Upper lobe of left lung (tissue), 6 donors: Measurements from ENCODE around the gene NCBP3. TPM values are rescaled to one million over a fixed set of nuclear protein-coding genes. Genes with fewer than 3 reads are reported as not detected.
A peak's percentile ranks its signal among the peaks of the same experiment; 100 is the strongest.
"Not testable (repeated sequence)": the region's sequence is repeated elsewhere in the genome, so short reads cannot be mapped to it uniquely, and the experiment has no call there.

Experiments
- ATAC-seq, 2 donors: fragments of 200-7000 bp; cut with Tn5 transposase; one replicate each; pipeline ENCODE4 v1.9.1; 2022; ENCODE audit warnings: mild to moderate bottlenecking in 2 of 2, moderate library complexity in 2 of 2; ENCODE audit not compliant: low FRiP score in 2 of 2
- DNase-seq, 2 donors: peaks; one replicate each; pipeline ENCODE4 v3.0.0-alpha.2; 2019 to 2020
- H3K27ac ChIP-seq, 4 donors: fragments of 200-600 bp; sonication (generic); one replicate each; pipeline ENCODE4 v1.5.1; 2016 to 2019
- H3K27me3 ChIP-seq, 4 donors: fragments of 200-600 bp; sonication (generic); one replicate each; pipeline ENCODE4 v1.5.1; 2017 to 2019
- H3K36me3 ChIP-seq, 4 donors: fragments of 200-600 bp; sonication (generic); one replicate each; pipeline ENCODE4 v1.5.1; 2016 to 2019
- H3K4me1 ChIP-seq, 4 donors: fragments of 200-600 bp; sonication (generic); one replicate each; pipeline ENCODE4 v1.5.1; 2018 to 2019
- H3K4me3 ChIP-seq, 4 donors: fragments of 200-600 bp; sonication (generic); one replicate each; pipeline ENCODE4 v1.5.1; 2017 to 2019; ENCODE audit warnings: mild to moderate bottlenecking in 2 of 4, moderate library complexity in 1 of 4
- H3K9me3 ChIP-seq, 4 donors: fragments of 200-600 bp; sonication (generic); one replicate each; pipeline ENCODE4 v1.5.1; 2018 to 2019
- EP300 ChIP-seq, 4 donors: sonication (generic); formaldehyde crosslinking; IDR thresholded peaks; one replicate each; pipeline ENCODE4 v1.5.1; 2017; ENCODE audit warnings: antibody characterized with exemption in 4 of 4, control low read depth in 2 of 4
- POLR2A ChIP-seq, 4 donors: fragments of 450-650 bp; IDR thresholded peaks; one replicate each; pipeline ENCODE4 v1.5.1; 2016 to 2017; ENCODE audit warnings: antibody characterized with exemption in 4 of 4, mild to moderate bottlenecking in 2 of 4
- POLR2AphosphoS5 ChIP-seq, 2 donors: sonication (generic); formaldehyde crosslinking; IDR thresholded peaks; one replicate each; pipeline ENCODE4 v1.5.1; 2017; ENCODE audit warnings: antibody characterized with exemption in 2 of 2
- WGBS, 2 donors: methylation state at CpG; one replicate each; pipeline ENCODE4 v1.1.5; 2017 to 2018; 5-methylcytosine and 5-hydroxymethylcytosine counted together
- total RNA-seq, 6 donors: library from RNA; depleted of rRNA in 4 of 6; stranded (reverse); fragments of >200 nt in 4 of 6; gene quantifications; one replicate each; pipeline versions ENCODE4 v1.1.0 to v1.2.1, GENCODE V29; 2016 to 2021
- TF ChIP-seq, protein P1 (sequence below), 6 experiments: fragments of 450-650 bp in 4 of 6; fragments of 200-600 bp in 2 of 6; sonication (generic) in 2 of 6; IDR thresholded peaks; one replicate each; pipeline ENCODE4 v1.5.1; 2016 to 2019; ENCODE audit warnings: antibody characterized with exemption in 6 of 6
- donor health status: DM: no; HTN: no; CAD: no; lungs with moderate emphysema.
- donor health status: DM: no; HTN: yes; CAD: no; lungs with severe emphysema.

Gene NCBP3
- total RNA-seq, 6 donors from 2014 or later = 17.3 to 43.0 (median 32.5) TPM

DNA sequence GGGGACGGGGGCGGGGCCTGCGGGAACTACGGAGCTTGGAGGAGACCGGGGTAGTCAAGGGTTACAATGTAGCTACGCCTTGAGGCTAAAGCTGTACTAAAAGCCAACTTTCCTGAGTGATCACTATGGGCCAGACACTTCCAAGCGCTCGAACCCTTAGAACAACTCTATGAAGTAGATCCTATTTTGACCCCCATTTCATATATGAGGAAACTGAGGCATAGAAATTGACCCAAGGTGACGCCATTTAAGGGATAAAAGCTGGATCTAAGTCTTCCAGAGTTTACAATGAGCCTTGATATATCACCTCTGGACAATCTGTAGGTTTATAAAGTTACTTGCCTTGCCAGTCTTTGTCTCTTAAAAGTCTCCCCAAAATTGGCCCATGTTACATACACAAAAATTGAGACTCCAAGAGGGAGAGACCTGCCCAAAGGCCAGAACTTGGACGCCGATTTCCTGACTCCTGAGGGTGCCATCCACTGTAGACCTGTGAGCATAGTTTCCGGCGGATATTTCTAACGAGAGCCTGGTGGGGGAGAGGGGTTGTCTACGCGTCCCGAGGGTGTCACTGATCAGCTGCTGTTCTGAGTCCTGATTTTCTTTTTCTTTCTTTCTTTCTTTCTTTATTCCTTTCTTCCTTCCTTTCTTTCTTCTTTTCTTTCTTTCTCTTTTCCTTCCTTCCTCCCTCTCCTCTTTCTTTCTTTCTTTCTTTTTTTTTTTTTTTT lies 555 bp upstream of the NCBP3 start:
- H3K36me3 ChIP-seq = peaks cover 6 to 25% (median 11%) of the 10 kb centered on the region in 4 donors
- WGBS, 2 donors = 46 to 48% methylated on average over 17 of the region's 17 CpGs
- ATAC-seq (no peak), DNase-seq (no peak)
- no peaks in the 10 kb centered on the region for H3K9me3 ChIP-seq
- peak overlapping the region in 3 of 4 donors; percentile 70 to 96 (median 80) for H3K4me3 ChIP-seq
- no peaks in the 10 kb centered on the region for H3K27me3 ChIP-seq
- peak overlapping the region in 3 of 4 donors; percentile 93 to 98 (median 94) for H3K27ac ChIP-seq
- no peak for TF ChIP-seq EP300 (IDR thresholded peaks at IDR 0.05)
- no peak for TF ChIP-seq POLR2AphosphoS5 (IDR thresholded peaks at IDR 0.05)
- TF ChIP-seq, protein P1, sequence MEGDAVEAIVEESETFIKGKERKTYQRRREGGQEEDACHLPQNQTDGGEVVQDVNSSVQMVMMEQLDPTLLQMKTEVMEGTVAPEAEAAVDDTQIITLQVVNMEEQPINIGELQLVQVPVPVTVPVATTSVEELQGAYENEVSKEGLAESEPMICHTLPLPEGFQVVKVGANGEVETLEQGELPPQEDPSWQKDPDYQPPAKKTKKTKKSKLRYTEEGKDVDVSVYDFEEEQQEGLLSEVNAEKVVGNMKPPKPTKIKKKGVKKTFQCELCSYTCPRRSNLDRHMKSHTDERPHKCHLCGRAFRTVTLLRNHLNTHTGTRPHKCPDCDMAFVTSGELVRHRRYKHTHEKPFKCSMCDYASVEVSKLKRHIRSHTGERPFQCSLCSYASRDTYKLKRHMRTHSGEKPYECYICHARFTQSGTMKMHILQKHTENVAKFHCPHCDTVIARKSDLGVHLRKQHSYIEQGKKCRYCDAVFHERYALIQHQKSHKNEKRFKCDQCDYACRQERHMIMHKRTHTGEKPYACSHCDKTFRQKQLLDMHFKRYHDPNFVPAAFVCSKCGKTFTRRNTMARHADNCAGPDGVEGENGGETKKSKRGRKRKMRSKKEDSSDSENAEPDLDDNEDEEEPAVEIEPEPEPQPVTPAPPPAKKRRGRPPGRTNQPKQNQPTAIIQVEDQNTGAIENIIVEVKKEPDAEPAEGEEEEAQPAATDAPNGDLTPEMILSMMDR (IDR thresholded peaks at IDR 0.05) = no peak
- TF ChIP-seq POLR2A (IDR thresholded peaks at IDR 0.05) = no peak
- H3K4me1 ChIP-seq = peaks cover 16 to 20% (median 18%) of the 10 kb centered on the region in 4 donors

- WGBS, 2 donors = 1 to 2% methylated on average over 7 to 8 of the region's 8 CpGs
These were observed 790 bp downstream of the NCBP3 start for GRCh38 chr17:3845291-3845620.

GRCh38 chr17:3844556-3844955 lies 1.5 kb downstream of the NCBP3 start:
- Histone ChIP-seq H3K4me3 (peak overlapping the region in 1 of 4 donors; percentile 70), H3K4me1 (peaks cover 16 to 20% (median 18%) of the 10 kb centered on the region in 4 donors), H3K36me3 (peaks cover 6 to 45% (median 19%) of the 10 kb centered on the region in 4 donors)
- not testable (repeated sequence) for ATAC-seq, DNase-seq, H3K27ac ChIP-seq, H3K27me3 ChIP-seq, H3K9me3 ChIP-seq
- 91 to 96% methylated on average over 19 of the region's 19 CpGs for WGBS, 2 donors

More at GRCh38 chr17:3845291-3845620, 790 bp downstream of the NCBP3 start:
- Histone ChIP-seq H3K4me3 (peak overlapping the region; percentile 70 to 96 (median 81)), H3K4me1 (peaks cover 16 to 20% (median 18%) of the 10 kb centered on the region in 4 donors), H3K27ac (peak overlapping the region; percentile 87 to 98 (median 94)), H3K9me3 (no peaks in the 10 kb centered on the region), H3K36me3 (peaks cover 6 to 38% (median 15%) of the 10 kb centered on the region in 4 donors), H3K27me3 (no peaks in the 10 kb centered on the region)
- no peak for ATAC-seq
- DNase-seq = no peak
- TF ChIP-seq POLR2A (IDR thresholded peaks at IDR 0.05) = no peak
- TF ChIP-seq POLR2AphosphoS5 (IDR thresholded peaks at IDR 0.05) = no peak
- no peak for TF ChIP-seq EP300 (IDR thresholded peaks at IDR 0.05)

DNA sequence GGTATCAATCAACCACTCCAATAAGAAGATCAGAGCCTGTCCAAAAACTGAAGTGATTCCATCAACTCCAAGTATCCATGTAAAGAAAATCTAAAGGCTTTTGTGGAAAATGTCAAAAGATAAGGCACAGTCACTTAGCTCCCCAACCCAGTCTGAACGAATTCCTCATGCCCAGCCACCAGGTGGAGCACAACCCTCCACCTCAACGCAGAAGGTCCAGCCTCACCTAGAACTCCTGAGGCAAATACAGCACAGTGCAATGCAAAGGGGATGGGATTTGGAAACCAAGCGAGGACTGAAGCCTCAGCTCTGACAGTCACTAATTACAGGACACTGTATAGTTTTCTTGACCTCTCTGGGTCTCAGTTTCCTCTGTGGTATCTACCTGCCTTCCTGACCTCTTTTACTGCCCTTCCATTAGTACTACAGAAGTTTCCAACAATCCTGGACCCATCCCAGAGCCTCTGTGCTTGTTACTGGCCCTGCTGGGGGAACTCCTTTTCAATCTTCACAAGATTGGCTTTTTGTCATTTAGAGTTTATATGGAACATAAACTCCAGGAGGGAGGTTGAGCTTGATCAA lies 2.0 kb downstream of the NCBP3 start:
- Histone ChIP-seq H3K36me3 (peaks cover 6 to 50% (median 24%) of the 10 kb centered on the region in 4 donors), H3K27me3 (no peaks in the 10 kb centered on the region), H3K4me1 (peaks cover 16 to 20% (median 18%) of the 10 kb centered on the region in 4 donors), H3K27ac (no peak overlapping the region), H3K9me3 (no peaks in the 10 kb centered on the region), H3K4me3 (no peak overlapping the region)
- WGBS, 2 donors = 27 to 41% methylated on average over 3 of the region's 3 CpGs
- DNase-seq (no peak), ATAC-seq (no peak)
- TF ChIP-seq POLR2AphosphoS5 (IDR thresholded peaks at IDR 0.05) (no peak), EP300 (IDR thresholded peaks at IDR 0.05) (no peak)
- TF ChIP-seq, protein P1 (IDR thresholded peaks at IDR 0.05) = peak in 3 of 6 experiments; percentile 26 to 38 (median 32)

- Histone ChIP-seq H3K9me3 (no peaks in the 10 kb centered on the region), H3K4me3 (no peak overlapping the region), H3K36me3 (peaks cover 5 to 97% (median 43%) of the 10 kb centered on the region in 4 donors), H3K27me3 (no peaks in the 10 kb centered on the region), H3K27ac (no peak overlapping the region), H3K4me1 (peaks cover 0 to 11% (median 9%) of the 10 kb centered on the region in 4 donors)
- TF ChIP-seq, protein P1 (IDR thresholded peaks at IDR 0.05) = no peak
- TF ChIP-seq EP300 (IDR thresholded peaks at IDR 0.05) = no peak
- no peak for DNase-seq
- ATAC-seq = no peak
- 86 to 87% methylated on average over 12 of the region's 12 CpGs for WGBS, 2 donors
These were observed 7.8 kb downstream of the NCBP3 start for GRCh38 chr17:3838206-3838605.
